HEK293 (cell line): Measurements from ENCODE around the gene NFE2L1.
"Not testable (repeated sequence)": the region's sequence is repeated elsewhere in the genome, so short reads cannot be mapped to it uniquely, and the experiment has no call there.

Experiments used
- CTCF ChIA-PET: fragments of 350-600 bp; formaldehyde crosslinking; extraction: SDS; loops from one replicate; lab custom pipeline; 2021; ENCODE audit warnings: antibody characterized with exemption; lab: Yijun Ruan, JAX
- POLR2A ChIA-PET: fragments of 300-600 bp; formaldehyde crosslinking; extraction: SDS; loops from one replicate; lab custom pipeline; 2020; ENCODE audit warnings: antibody characterized with exemption, inconsistent platforms; lab: Yijun Ruan, JAX
- H3K27ac ChIP-seq: fragments of 200-500 bp; sonication (Bioruptor generic); 2 replicates; pipeline ENCODE4 v1.5.1; 2014; ENCODE audit warnings: low read depth, low read length, control low read depth, inconsistent platforms; ENCODE audit errors: extremely low read depth
- H3K36me3 ChIP-seq, 2 experiments: fragments of 200-500 bp in 1 of 2; sonication (Bioruptor generic) in 1 of 2; 1 replicate in 1 of 2; 2 replicates in 1 of 2; pipeline ENCODE4 v1.5.1; 2014 to 2017; ENCODE audit warnings: inconsistent platforms in 2 of 2, low read length in 2 of 2; ENCODE audit not compliant: control insufficient read depth in 2 of 2, insufficient read depth in 1 of 2
- H3K4me1 ChIP-seq: fragments of 200-500 bp; sonication (Bioruptor generic); 2 replicates; pipeline ENCODE4 v1.5.1; 2014; ENCODE audit warnings: mild to moderate bottlenecking, low read length, inconsistent platforms; ENCODE audit not compliant: control insufficient read depth, insufficient read depth
- H3K4me3 ChIP-seq: 2 replicates; pipeline ENCODE4 v1.5.1; 2011; ENCODE audit warnings: low read depth, mild to moderate bottlenecking, control low read depth, low read length, moderate library complexity
- H3K9me3 ChIP-seq: fragments of 200-500 bp; sonication (Bioruptor generic); 2 replicates; pipeline ENCODE4 v1.5.1; 2014; ENCODE audit warnings: low read depth, low read length, inconsistent platforms; ENCODE audit not compliant: control insufficient read depth, insufficient read depth
- BCL11B ChIP-seq: fragments of 450-650 bp; formaldehyde crosslinking; IDR thresholded peaks from 2 replicates; pipeline ENCODE4 v1.5.1; 2016; ENCODE audit warnings: low read depth, missing biosample characterization, missing genetic modification characterization
- GLI2 ChIP-seq: fragments of 450-650 bp; formaldehyde crosslinking; IDR thresholded peaks from 2 replicates; pipeline ENCODE4; 2017; ENCODE audit warnings: missing biosample characterization, missing genetic modification characterization, low read depth, borderline replicate concordance
- HOXA7 ChIP-seq: sonication (generic); formaldehyde crosslinking; IDR thresholded peaks from 2 replicates; pipeline ENCODE4 v1.8.1; 2022; ENCODE audit warnings: missing genetic modification reagents, borderline replicate concordance
- SCRT2 ChIP-seq: fragments of 450-650 bp; formaldehyde crosslinking; IDR thresholded peaks from 2 replicates; pipeline ENCODE4 v1.5.1; 2016; ENCODE audit warnings: missing biosample characterization, missing genetic modification characterization
- ZNF121 ChIP-seq: fragments of 450-650 bp; formaldehyde crosslinking; IDR thresholded peaks from 2 replicates; pipeline ENCODE4 v1.5.1; 2016; ENCODE audit warnings: missing biosample characterization, missing genetic modification characterization
- ZNF169 ChIP-seq: fragments of 450-650 bp; formaldehyde crosslinking; IDR thresholded peaks from 2 replicates; pipeline ENCODE4 v1.5.1; 2016; ENCODE audit warnings: missing biosample characterization, missing genetic modification characterization
- ZNF350 ChIP-seq: fragments of 450-650 bp; formaldehyde crosslinking; IDR thresholded peaks from 2 replicates; pipeline ENCODE4 v1.5.0; 2017; ENCODE audit warnings: missing biosample characterization, mild to moderate bottlenecking, missing genetic modification characterization
- ZNF391 ChIP-seq: fragments of 450-650 bp; formaldehyde crosslinking; IDR thresholded peaks from 2 replicates; pipeline ENCODE4 v1.5.1; 2016; ENCODE audit warnings: low read depth, missing biosample characterization, missing genetic modification characterization, borderline replicate concordance
- ZNF404 ChIP-seq: fragments of 450-650 bp; formaldehyde crosslinking; IDR thresholded peaks from 2 replicates; pipeline ENCODE4 v1.5.1; 2017; ENCODE audit warnings: missing biosample characterization, missing genetic modification characterization
- ZNF416 ChIP-seq: fragments of 450-650 bp; formaldehyde crosslinking; IDR thresholded peaks from 2 replicates; pipeline ENCODE4 v1.5.1; 2016; ENCODE audit warnings: missing biosample characterization, missing genetic modification characterization
- ZNF433 ChIP-seq: fragments of 450-650 bp; formaldehyde crosslinking; IDR thresholded peaks from 2 replicates; pipeline ENCODE4 v1.5.1; 2016; ENCODE audit warnings: missing biosample characterization, missing genetic modification characterization, low read depth
- ZNF664 ChIP-seq: fragments of 450-650 bp; formaldehyde crosslinking; IDR thresholded peaks from 2 replicates; pipeline ENCODE4 v1.5.1; 2016; ENCODE audit warnings: missing biosample characterization, missing genetic modification characterization
- ZNF776 ChIP-seq: fragments of 450-650 bp; formaldehyde crosslinking; IDR thresholded peaks from 2 replicates; pipeline ENCODE4 v1.5.0; 2017; ENCODE audit warnings: missing biosample characterization, missing genetic modification characterization, borderline replicate concordance
- ZNF791 ChIP-seq: fragments of 450-650 bp; formaldehyde crosslinking; IDR thresholded peaks from 2 replicates; pipeline ENCODE4 v1.5.1; 2016; ENCODE audit warnings: missing biosample characterization, missing genetic modification characterization
- ZSCAN16 ChIP-seq: fragments of 450-650 bp; formaldehyde crosslinking; IDR thresholded peaks from 2 replicates; pipeline ENCODE4 v1.5.1; 2016; ENCODE audit warnings: missing biosample characterization, missing genetic modification characterization
- TF ChIP-seq, protein P1 (sequence below): fragments of 450-650 bp; formaldehyde crosslinking; IDR thresholded peaks from 2 replicates; pipeline ENCODE4 v1.5.1; 2016; ENCODE audit warnings: missing biosample characterization, missing genetic modification characterization
- TF ChIP-seq, protein P2 (sequence below): fragments of 450-650 bp; formaldehyde crosslinking; IDR thresholded peaks from 2 replicates; pipeline ENCODE4 v1.5.1; 2016; ENCODE audit warnings: missing biosample characterization, missing genetic modification characterization
- TF ChIP-seq, protein P3 (sequence below): fragments of 450-650 bp; formaldehyde crosslinking; IDR thresholded peaks from 2 replicates; pipeline ENCODE4 v1.5.1; 2016; ENCODE audit warnings: missing biosample characterization, missing genetic modification characterization, low read depth

Gene NFE2L1

DNA sequence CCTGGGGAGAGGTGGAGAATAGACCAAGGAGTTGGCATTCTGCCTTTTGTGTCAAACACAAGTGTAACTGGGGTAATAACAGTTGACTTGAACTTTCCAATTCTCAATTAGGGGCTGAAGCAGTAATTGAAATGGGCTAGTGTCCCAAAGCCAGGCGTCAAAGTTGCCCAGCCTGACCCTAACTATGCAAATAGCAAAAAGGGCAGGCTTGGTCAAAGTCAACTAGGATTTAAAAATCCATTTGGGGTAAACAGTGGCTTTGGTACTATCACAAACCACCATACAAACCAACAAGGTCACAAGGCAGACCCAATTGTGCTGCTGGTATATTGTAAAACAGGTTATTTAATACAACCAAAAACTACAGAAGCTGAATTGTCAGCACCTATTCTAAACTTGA, 18.0 kb downstream of the NFE2L1 start:
- Histone ChIP-seq H3K36me3 (peaks cover 55 to 90% of the 10 kb centered on the region in 2 experiments), H3K4me3 (no peak overlapping the region), H3K9me3 (no peaks in the 10 kb centered on the region), H3K4me1 (no peaks in the 10 kb centered on the region), H3K27ac (no peak overlapping the region)
- CTCF ChIA-PET, result interaction anchor here (0.6 to 4.9 kb wide), 5 partner anchors 9 to 55 kb away, joined by 3 to 35 read pairs (median 4); no protein-coding TSS in a partner anchor
- POLR2A ChIA-PET, result interaction anchor here (1.4 kb wide), 1 partner anchor 18 kb away, joined by 10 read pairs; the partner anchor contains the start of gene NFE2L1
- TF ChIP-seq, protein P1, sequence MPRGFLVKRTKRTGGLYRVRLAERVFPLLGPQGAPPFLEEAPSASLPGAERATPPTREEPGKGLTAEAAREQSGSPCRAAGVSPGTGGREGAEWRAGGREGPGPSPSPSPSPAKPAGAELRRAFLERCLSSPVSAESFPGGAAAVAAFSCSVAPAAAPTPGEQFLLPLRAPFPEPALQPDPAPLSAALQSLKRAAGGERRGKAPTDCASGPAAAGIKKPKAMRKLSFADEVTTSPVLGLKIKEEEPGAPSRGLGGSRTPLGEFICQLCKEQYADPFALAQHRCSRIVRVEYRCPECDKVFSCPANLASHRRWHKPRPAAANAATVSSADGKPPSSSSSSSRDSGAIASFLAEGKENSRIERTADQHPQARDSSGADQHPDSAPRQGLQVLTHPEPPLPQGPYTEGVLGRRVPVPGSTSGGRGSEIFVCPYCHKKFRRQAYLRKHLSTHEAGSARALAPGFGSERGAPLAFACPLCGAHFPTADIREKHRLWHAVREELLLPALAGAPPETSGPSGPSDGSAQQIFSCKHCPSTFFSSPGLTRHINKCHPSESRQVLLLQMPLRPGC (tag by site-specific recombination), result no peak
- TF ChIP-seq ZSCAN16 (tag by site-specific recombination) (no peak), ZNF169 (no peak), ZNF433 (tag by site-specific recombination) (no peak), GLI2 (no peak), ZNF350 (tag by site-specific recombination) (no peak), ZNF404 (no peak), ZNF776 (tag by site-specific recombination) (no peak), ZNF791 (tag by site-specific recombination) (no peak), SCRT2 (tag by site-specific recombination) (no peak), ZNF391 (tag by site-specific recombination) (no peak)
- TF ChIP-seq, protein P2, sequence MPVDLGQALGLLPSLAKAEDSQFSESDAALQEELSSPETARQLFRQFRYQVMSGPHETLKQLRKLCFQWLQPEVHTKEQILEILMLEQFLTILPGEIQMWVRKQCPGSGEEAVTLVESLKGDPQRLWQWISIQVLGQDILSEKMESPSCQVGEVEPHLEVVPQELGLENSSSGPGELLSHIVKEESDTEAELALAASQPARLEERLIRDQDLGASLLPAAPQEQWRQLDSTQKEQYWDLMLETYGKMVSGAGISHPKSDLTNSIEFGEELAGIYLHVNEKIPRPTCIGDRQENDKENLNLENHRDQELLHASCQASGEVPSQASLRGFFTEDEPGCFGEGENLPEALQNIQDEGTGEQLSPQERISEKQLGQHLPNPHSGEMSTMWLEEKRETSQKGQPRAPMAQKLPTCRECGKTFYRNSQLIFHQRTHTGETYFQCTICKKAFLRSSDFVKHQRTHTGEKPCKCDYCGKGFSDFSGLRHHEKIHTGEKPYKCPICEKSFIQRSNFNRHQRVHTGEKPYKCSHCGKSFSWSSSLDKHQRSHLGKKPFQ, result no peak

DNA sequence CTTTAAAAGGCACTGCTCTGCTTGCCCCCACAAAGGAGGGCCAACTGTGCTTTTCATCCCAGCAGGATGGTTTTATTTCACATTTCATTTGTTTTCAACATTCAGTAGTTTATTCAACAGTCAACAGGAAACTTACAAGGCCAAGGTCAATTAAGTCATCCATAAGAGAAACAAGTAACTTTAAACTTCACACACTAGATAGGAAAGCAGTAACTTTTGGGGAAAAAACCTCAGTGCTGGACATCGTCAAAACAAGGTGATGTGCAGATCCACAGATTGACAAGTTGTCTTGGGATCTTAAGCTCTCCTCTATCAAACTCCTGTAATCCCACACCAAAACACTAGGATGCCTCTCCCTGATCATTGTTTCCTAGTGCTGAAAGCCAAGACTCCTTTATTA, 18.5 kb downstream of the NFE2L1 start:
- Histone ChIP-seq H3K27ac (no peak overlapping the region), H3K9me3 (no peaks in the 10 kb centered on the region), H3K4me1 (no peaks in the 10 kb centered on the region), H3K36me3 (peaks cover 56 to 91% of the 10 kb centered on the region in 2 experiments), H3K4me3 (no peak overlapping the region)
- ChIA-PET POLR2A (interaction anchor here (1.4 kb wide), 1 partner anchor 18 kb away, joined by 10 read pairs; the partner anchor contains the start of gene NFE2L1), CTCF (interaction anchor here (0.6 to 4.9 kb wide), 7 partner anchors 9 to 40 kb away, joined by 3 to 35 read pairs (median 4); no protein-coding TSS in a partner anchor)
- TF ChIP-seq ZNF416 (tag by site-specific recombination), result no peak
- no peak for TF ChIP-seq BCL11B (tag by site-specific recombination)

DNA sequence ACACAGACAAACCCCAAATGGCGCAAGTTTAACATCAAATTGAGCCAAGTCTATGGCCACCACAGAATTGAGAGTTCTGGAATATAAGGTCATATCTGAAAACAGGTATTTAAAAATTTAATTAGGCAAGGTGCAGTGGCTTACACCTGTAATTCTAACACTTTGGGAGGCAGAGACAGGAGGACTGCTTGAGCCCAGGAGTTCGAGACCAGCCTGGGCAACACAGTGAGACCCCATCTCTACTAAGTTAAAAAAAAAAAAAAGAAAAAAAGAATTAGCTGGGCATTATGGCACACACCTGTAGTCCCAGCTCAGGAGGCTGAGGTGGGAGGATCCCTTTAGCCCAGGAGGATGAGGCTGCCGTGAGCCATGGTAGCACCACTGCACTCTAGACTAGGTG, 19.1 kb downstream of the NFE2L1 start:
- H3K27ac ChIP-seq, result no peak overlapping the region

DNA sequence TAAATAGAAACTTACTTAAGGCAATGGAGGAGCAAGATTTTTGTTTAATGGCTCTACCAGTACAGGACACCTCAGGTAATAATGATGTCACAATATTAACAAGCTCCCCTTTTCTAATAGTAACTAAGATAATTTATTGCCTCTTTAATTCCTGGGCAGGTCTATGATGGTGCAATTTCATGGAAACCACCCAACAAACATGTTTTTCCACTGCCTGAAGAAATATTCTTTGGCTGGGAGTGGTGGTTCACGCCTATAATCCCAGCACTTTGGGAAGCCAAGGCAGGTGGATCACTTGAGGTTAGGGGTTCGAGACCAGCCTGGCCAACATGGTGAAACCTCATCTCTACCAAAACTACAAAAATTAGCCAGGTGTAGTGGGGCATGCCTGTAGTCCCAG, 19.6 kb downstream of the NFE2L1 start:
- H3K4me1 ChIP-seq, H3K9me3 ChIP-seq, H3K4me3 ChIP-seq, H3K27ac ChIP-seq: not testable (repeated sequence)
- CTCF ChIA-PET, result interaction anchor here (0.5 to 4.9 kb wide), 13 partner anchors 8 to 263 kb away, joined by 3 to 35 read pairs (median 4); partner anchors contain the start of gene SNX11
- POLR2A ChIA-PET, result interaction anchor here (0.6 to 1.5 kb wide), 5 partner anchors 12 to 673 kb away, joined by 3 to 8 read pairs (median 5); partner anchors contain the start of gene NFE2L1
- H3K36me3 ChIP-seq, result peaks cover 58 to 90% of the 10 kb centered on the region in 2 experiments

More for the DNA sequence above, 19.1 kb downstream of the NFE2L1 start:
- TF ChIP-seq, protein P3, sequence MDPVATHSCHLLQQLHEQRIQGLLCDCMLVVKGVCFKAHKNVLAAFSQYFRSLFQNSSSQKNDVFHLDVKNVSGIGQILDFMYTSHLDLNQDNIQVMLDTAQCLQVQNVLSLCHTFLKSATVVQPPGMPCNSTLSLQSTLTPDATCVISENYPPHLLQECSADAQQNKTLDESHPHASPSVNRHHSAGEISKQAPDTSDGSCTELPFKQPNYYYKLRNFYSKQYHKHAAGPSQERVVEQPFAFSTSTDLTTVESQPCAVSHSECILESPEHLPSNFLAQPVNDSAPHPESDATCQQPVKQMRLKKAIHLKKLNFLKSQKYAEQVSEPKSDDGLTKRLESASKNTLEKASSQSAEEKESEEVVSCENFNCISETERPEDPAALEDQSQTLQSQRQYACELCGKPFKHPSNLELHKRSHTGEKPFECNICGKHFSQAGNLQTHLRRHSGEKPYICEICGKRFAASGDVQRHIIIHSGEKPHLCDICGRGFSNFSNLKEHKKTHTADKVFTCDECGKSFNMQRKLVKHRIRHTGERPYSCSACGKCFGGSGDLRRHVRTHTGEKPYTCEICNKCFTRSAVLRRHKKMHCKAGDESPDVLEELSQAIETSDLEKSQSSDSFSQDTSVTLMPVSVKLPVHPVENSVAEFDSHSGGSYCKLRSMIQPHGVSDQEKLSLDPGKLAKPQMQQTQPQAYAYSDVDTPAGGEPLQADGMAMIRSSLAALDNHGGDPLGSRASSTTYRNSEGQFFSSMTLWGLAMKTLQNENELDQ (tag by site-specific recombination), result no peak
- TF ChIP-seq HOXA7 (CRISPR knock-in tag) (no peak), ZNF664 (tag by site-specific recombination) (0 out of 2 replicates have a peak, but pooled peaks have one; percentile 30), ZNF121 (tag by site-specific recombination) (peak; percentile 82), ZNF350 (tag by site-specific recombination) (no peak)
- Histone ChIP-seq H3K36me3 (peaks cover 59 to 91% of the 10 kb centered on the region in 2 experiments), H3K4me1 (no peaks in the 10 kb centered on the region), H3K4me3 (no peak overlapping the region), H3K9me3 (no peaks in the 10 kb centered on the region)
- CTCF ChIA-PET, result interaction anchor here (0.8 to 4.9 kb wide), 8 partner anchors 9 to 63 kb away, joined by 3 to 35 read pairs (median 4); no protein-coding TSS in a partner anchor
- POLR2A ChIA-PET, result interaction anchor here (1.4 to 1.5 kb wide), 2 partner anchors 19 to 42 kb away, joined by 5 to 10 read pairs; partner anchors contain the start of gene NFE2L1
